Measurements from ENCODE around the gene RCHY1. TPM values are rescaled to one million over a fixed set of nuclear protein-coding genes. Genes with fewer than 3 reads are reported as not detected.

The RCHY1 gene
- total RNA-seq, 6 donors from 2014 or later = 4.1 to 39.5 (median 26.1) TPM

DNA sequence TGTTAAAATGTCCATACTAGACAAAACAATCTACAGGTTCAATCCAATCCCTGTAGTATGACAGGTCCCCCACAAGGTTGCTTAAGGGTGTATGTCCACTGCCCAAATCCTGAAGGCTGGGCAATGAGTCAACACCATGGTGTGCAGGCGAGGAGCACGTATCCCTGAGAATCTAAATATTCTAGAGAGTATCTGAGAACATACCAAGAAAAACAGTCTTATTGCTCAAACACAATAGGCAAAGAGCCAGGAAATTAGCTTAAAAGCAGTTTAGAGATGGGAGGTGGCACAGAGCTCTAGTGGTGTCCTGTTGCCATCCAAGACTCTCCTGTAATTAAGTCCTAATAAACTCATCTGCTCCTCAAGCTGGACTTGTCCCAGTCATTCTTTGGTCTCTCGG lies 37.0 kb downstream of the RCHY1 start:
- Histone ChIP-seq H3K9me3 (no peaks in the 10 kb centered on the region), H3K4me3 (no peak overlapping the region), H3K4me1 (no peaks in the 10 kb centered on the region), H3K27me3 (no peaks in the 10 kb centered on the region), H3K36me3 (peaks cover 0 to 37% (median 7%) of the 10 kb centered on the region in 4 donors), H3K27ac (no peak overlapping the region)
- TF ChIP-seq EP300 (IDR thresholded peaks at IDR 0.05) (no peak), POLR2A (IDR thresholded peaks at IDR 0.05) (no peak), POLR2AphosphoS5 (IDR thresholded peaks at IDR 0.05) (no peak)
- TF ChIP-seq, protein P1, sequence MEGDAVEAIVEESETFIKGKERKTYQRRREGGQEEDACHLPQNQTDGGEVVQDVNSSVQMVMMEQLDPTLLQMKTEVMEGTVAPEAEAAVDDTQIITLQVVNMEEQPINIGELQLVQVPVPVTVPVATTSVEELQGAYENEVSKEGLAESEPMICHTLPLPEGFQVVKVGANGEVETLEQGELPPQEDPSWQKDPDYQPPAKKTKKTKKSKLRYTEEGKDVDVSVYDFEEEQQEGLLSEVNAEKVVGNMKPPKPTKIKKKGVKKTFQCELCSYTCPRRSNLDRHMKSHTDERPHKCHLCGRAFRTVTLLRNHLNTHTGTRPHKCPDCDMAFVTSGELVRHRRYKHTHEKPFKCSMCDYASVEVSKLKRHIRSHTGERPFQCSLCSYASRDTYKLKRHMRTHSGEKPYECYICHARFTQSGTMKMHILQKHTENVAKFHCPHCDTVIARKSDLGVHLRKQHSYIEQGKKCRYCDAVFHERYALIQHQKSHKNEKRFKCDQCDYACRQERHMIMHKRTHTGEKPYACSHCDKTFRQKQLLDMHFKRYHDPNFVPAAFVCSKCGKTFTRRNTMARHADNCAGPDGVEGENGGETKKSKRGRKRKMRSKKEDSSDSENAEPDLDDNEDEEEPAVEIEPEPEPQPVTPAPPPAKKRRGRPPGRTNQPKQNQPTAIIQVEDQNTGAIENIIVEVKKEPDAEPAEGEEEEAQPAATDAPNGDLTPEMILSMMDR (IDR thresholded peaks at IDR 0.05) = no peak
- no peak for ATAC-seq (ENCODE audit: low FRiP score in 2 of 2)
- 93% methylated on average over 3 of the region's 3 CpGs for WGBS, 2 donors
- DNase-seq = no peak

DNA sequence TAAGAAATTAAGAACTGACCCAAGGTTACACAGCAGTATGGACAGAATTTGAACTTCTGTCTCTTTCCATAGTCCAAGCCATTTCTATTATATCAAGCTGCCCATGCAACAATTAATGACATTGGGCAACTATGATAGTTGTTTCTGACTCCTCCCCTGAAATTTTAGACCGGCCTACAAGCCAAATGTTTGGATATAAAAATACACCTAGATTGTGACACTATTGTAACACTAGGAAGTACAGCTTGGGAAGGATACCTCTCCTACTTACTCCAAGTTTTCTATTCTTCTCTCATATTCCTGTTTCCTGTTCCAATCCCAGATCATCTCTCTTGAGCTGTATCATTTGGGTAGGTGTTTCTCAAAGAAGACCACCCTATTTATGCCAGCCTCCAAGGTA lies 43.5 kb downstream of the RCHY1 start:
- TF ChIP-seq POLR2AphosphoS5 (IDR thresholded peaks at IDR 0.05) (no peak), EP300 (IDR thresholded peaks at IDR 0.05) (no peak), POLR2A (IDR thresholded peaks at IDR 0.05) (no peak)
- TF ChIP-seq, protein P1 (IDR thresholded peaks at IDR 0.05) = no peak
- H3K27me3 ChIP-seq = no peaks in the 10 kb centered on the region
- H3K27ac ChIP-seq = no peak overlapping the region
- WGBS, 2 donors = 95% methylated on average over 1 of the region's 1 CpG
- DNase-seq = no peak
- no peaks in the 10 kb centered on the region for H3K4me1 ChIP-seq
- no peaks in the 10 kb centered on the region for H3K9me3 ChIP-seq
- no peak for ATAC-seq (ENCODE audit: low FRiP score in 2 of 2)
- H3K4me3 ChIP-seq = no peak overlapping the region
- H3K36me3 ChIP-seq = no peaks in the 10 kb centered on the region

DNA sequence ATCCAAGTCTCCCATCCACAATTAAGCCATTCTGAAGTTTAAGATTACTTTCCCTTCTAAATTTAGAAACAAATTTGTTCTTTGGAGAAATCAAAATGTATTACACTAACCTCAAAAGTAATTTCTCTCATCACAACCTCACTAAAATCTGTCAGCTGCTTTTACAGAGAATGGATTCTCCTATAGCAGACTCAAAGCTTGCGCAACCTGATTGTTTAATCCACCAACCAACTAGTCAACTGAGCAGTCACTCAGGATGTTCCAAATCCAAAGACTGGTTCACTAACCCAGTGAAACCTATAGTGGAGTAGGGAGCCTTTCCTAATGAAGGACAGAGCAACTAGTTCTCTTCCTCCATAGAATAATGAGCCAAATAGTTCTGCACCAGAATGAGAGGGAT lies 44.3 kb downstream of the RCHY1 start:
- no peak for TF ChIP-seq POLR2AphosphoS5 (IDR thresholded peaks at IDR 0.05)
- TF ChIP-seq EP300 (IDR thresholded peaks at IDR 0.05) = no peak
- TF ChIP-seq, protein P1 (IDR thresholded peaks at IDR 0.05) = no peak
- TF ChIP-seq POLR2A (IDR thresholded peaks at IDR 0.05) = no peak
- WGBS, 2 donors = 93 to 94% methylated on average over 1 of the region's 1 CpG
- H3K27ac ChIP-seq = no peak overlapping the region

DNA sequence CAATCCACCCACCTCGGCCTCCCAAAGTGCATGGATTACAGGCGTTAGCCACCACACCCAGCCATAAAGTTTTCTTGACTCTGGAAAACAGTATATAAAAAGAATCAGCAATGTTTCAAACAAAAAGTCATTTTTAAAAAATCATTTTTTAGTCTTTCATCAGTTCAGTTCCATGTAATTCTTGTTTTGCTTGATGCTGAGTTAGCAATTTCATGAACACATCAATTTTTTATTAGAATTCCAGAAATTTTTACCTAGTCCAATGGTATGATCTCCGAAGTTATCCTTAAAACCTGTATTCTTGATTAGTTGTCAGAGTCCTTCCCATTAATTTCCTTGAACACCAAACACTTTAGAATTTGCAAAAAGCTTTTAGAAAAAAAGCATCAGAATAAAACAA lies 56.8 kb downstream of the RCHY1 start:
- 86 to 94% methylated on average over 3 of the region's 3 CpGs for WGBS, 2 donors
- Histone ChIP-seq H3K27ac (no peak overlapping the region), H3K9me3 (no peaks in the 10 kb centered on the region), H3K4me3 (no peak overlapping the region), H3K27me3 (no peaks in the 10 kb centered on the region), H3K36me3 (no peaks in the 10 kb centered on the region), H3K4me1 (no peaks in the 10 kb centered on the region)
- TF ChIP-seq, protein P1 (IDR thresholded peaks at IDR 0.05) = no peak
- no peak for TF ChIP-seq EP300 (IDR thresholded peaks at IDR 0.05)
- no peak for TF ChIP-seq POLR2AphosphoS5 (IDR thresholded peaks at IDR 0.05)
- no peak for TF ChIP-seq POLR2A (IDR thresholded peaks at IDR 0.05)
- DNase-seq = no peak
- ATAC-seq (ENCODE audit: low FRiP score in 2 of 2) = no peak

More for the DNA sequence above, 44.3 kb downstream of the RCHY1 start:
- Histone ChIP-seq H3K9me3 (no peaks in the 10 kb centered on the region), H3K4me1 (no peaks in the 10 kb centered on the region), H3K4me3 (no peak overlapping the region), H3K36me3 (no peaks in the 10 kb centered on the region), H3K27me3 (no peaks in the 10 kb centered on the region)
- no peak for ATAC-seq (ENCODE audit: low FRiP score in 2 of 2)
- no peak for DNase-seq

DNA sequence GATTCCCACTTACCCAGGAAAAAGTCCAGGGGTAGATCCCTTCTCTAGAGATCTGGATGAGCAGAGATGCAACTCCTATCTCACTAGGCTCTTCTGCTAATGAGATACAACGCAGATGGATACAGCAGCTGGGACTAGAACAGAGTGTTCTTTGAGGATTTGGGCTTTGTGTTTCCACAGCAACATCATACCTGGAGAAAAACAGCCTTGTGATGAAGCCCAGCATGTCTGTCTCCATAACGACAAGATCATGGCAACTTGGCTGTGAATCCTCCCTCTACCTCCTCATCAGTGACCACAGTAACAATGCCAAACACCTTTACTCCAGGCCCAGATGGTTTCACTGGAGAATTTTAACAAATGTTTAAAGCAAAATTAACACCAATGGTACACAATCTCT lies 80.1 kb downstream of the RCHY1 start:
- Histone ChIP-seq H3K4me3 (no peak overlapping the region), H3K4me1 (no peaks in the 10 kb centered on the region), H3K36me3 (no peaks in the 10 kb centered on the region), H3K9me3 (peaks cover 0 to 5% (median 0%) of the 10 kb centered on the region in 4 donors), H3K27me3 (no peaks in the 10 kb centered on the region), H3K27ac (no peak overlapping the region)
- DNase-seq (no peak), ATAC-seq (ENCODE audit: low FRiP score in 2 of 2) (no peak)
- TF ChIP-seq EP300 (IDR thresholded peaks at IDR 0.05) (no peak), POLR2AphosphoS5 (IDR thresholded peaks at IDR 0.05) (no peak), POLR2A (IDR thresholded peaks at IDR 0.05) (no peak)
- TF ChIP-seq, protein P1 (IDR thresholded peaks at IDR 0.05) = no peak
- 88 to 90% methylated on average over 2 of the region's 2 CpGs for WGBS, 2 donors
